ENCODE results near the gene GNG12. TPM values are rescaled to one million over a fixed set of nuclear protein-coding genes. Genes with fewer than 3 reads are reported as not detected.

Gene GNG12
- total RNA-seq, 1 experiment from 2014 or later: 66.1 TPM

DNA sequence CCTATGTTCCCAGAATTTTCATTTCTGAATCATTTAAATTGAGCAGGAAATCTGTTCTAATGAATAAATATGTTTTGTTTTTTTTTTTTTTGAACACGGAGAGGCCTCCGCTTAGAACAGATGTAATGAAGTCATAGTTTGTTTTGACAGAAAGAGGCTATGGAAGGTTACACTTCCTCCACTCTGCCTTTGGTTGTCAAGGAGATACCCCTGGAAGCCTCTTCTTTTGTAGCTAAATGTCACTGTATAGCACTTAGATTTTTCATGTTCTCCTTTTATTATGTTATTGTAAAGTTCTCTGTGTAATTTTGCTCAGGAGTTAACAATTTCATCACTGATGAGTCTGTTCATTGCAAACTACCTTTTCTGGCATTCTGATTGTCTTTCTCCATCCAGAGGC lies 22.7 kb upstream of the GNG12 start:
- no peaks in the 10 kb centered on the region for H3F3A ChIP-seq (ENCODE audit: low read length, unreplicated experiment)
- H3K9me3 ChIP-seq (ENCODE audit: low read length): no peaks in the 10 kb centered on the region
- CTCF ChIA-PET: interaction anchor here (0.7 kb wide), 1 partner anchor 135 kb away, joined by 5 read pairs; no protein-coding TSS in a partner anchor
- H3K9ac ChIP-seq (ENCODE audit: low read length): no peak overlapping the region
- POLR2A ChIA-PET (ENCODE audit: unreplicated experiment): no interaction called here
- no peaks in the 10 kb centered on the region for H3K27me3 ChIP-seq (ENCODE audit: low read length)
- no peaks in the 10 kb centered on the region for H3K79me2 ChIP-seq (ENCODE audit: low read length)
- BruUV-seq (replicated peaks): no TSS peak
- intact Hi-C loops (cut with micrococcal nuclease): no loop called here
- peaks cover 2% of the 10 kb centered on the region for H3K4me1 ChIP-seq (ENCODE audit: insufficient read depth, low read length)
- ATAC-seq: no peak
- TF ChIP-seq EZH2phosphoT487 (IDR thresholded peaks at IDR 0.05; ENCODE audit: borderline replicate concordance, low read length) (no peak), CTCF (conservative IDR thresholded peaks at IDR 0.05; ENCODE audit: low read depth, low read length) (no peak), EZH2 (IDR thresholded peaks at IDR 0.05; ENCODE audit: low read length, unreplicated experiment) (no peak)
- no peaks in the 10 kb centered on the region for H3K36me3 ChIP-seq (ENCODE audit: low read depth, low read length)
- no peak overlapping the region for H3K27ac ChIP-seq (ENCODE audit: low read length)
- H3K4me3 ChIP-seq (ENCODE audit: low read length): no peak overlapping the region
- no peak for DNase-seq
- no peak overlapping the region for H3K4me2 ChIP-seq (ENCODE audit: low read length)
- no peaks in the 10 kb centered on the region for H3K9me2 ChIP-seq (replicated peaks; ENCODE audit: low read length)
- H4K20me1 ChIP-seq (ENCODE audit: low read length): no peaks in the 10 kb centered on the region
- no peak overlapping the region for H2AFZ ChIP-seq (ENCODE audit: low read length)

DNA sequence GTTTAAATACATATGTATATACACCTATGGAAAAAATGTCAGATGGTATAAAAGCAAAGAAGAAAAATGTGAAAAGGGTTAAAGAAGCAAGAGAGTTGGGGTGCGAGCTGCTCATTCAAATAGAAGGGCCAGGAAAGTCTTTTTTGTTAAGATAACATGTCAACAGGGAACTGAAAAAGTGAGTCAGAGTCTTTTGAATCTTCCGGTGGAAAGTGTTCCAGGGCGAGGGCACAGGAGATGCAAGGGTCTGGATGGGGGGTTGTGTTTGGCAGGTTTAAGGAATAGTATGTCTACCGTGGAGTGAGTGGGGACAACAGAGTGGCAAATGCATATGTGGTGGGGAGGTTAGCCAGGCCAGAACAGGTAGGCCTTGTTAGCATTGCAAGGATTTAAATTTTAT lies 22.2 kb upstream of the GNG12 start:
- ChIA-PET POLR2A (ENCODE audit: unreplicated experiment) (no interaction called here), CTCF (no interaction called here)
- ATAC-seq: no peak
- DNase-seq: no peak
- Histone ChIP-seq H3K4me2 (ENCODE audit: low read length) (no peak overlapping the region), H3K4me1 (ENCODE audit: insufficient read depth, low read length) (peaks cover 7% of the 10 kb centered on the region), H3K27me3 (ENCODE audit: low read length) (no peaks in the 10 kb centered on the region), H2AFZ (ENCODE audit: low read length) (no peak overlapping the region), H3K4me3 (ENCODE audit: low read length) (no peak overlapping the region), H3K79me2 (ENCODE audit: low read length) (no peaks in the 10 kb centered on the region), H3K9ac (ENCODE audit: low read length) (no peak overlapping the region), H3K9me2 (replicated peaks; ENCODE audit: low read length) (no peaks in the 10 kb centered on the region), H3K36me3 (ENCODE audit: low read depth, low read length) (no peaks in the 10 kb centered on the region), H3K27ac (ENCODE audit: low read length) (no peak overlapping the region), H4K20me1 (ENCODE audit: low read length) (no peaks in the 10 kb centered on the region), H3K9me3 (ENCODE audit: low read length) (no peaks in the 10 kb centered on the region), H3F3A (ENCODE audit: low read length, unreplicated experiment) (peaks cover under 1% of the 10 kb centered on the region)
- TF ChIP-seq EZH2 (IDR thresholded peaks at IDR 0.05; ENCODE audit: low read length, unreplicated experiment) (no peak), CTCF (conservative IDR thresholded peaks at IDR 0.05; ENCODE audit: low read depth, low read length) (no peak), EZH2phosphoT487 (IDR thresholded peaks at IDR 0.05; ENCODE audit: borderline replicate concordance, low read length) (no peak)
- BruUV-seq (replicated peaks): no TSS peak
- intact Hi-C loops (cut with micrococcal nuclease): no loop called here

GRCh38 chr1:67853704-67854103 lies 20.4 kb upstream of the GNG12 start:
- H3K79me2 ChIP-seq (ENCODE audit: low read length): no peaks in the 10 kb centered on the region
- no peak overlapping the region for H3K4me3 ChIP-seq (ENCODE audit: low read length)
- POLR2A ChIA-PET (ENCODE audit: unreplicated experiment): no interaction called here
- no peaks in the 10 kb centered on the region for H3K36me3 ChIP-seq (ENCODE audit: low read depth, low read length)
- H2AFZ ChIP-seq (ENCODE audit: low read length): no peak overlapping the region
- no peak overlapping the region for H3K27ac ChIP-seq (ENCODE audit: low read length)
- DNase-seq (peak; percentile 85), ATAC-seq (peak; percentile 66)
- H3F3A ChIP-seq (ENCODE audit: low read length, unreplicated experiment): peaks cover 4% of the 10 kb centered on the region
- no TSS peak for BruUV-seq (replicated peaks)
- H3K4me2 ChIP-seq (ENCODE audit: low read length): no peak overlapping the region
- intact Hi-C loops (cut with micrococcal nuclease): loop anchor here (1.0 to 5.0 kb wide), 3 partner anchors 157 to 489 kb away; no protein-coding TSS in a partner anchor
- no peaks in the 10 kb centered on the region for H3K27me3 ChIP-seq (ENCODE audit: low read length)
- no peaks in the 10 kb centered on the region for H3K9me3 ChIP-seq (ENCODE audit: low read length)
- no peaks in the 10 kb centered on the region for H3K9me2 ChIP-seq (replicated peaks; ENCODE audit: low read length)
- peak; percentile 97 for TF ChIP-seq CTCF (conservative IDR thresholded peaks at IDR 0.05; ENCODE audit: low read depth, low read length)
- no peak for TF ChIP-seq EZH2phosphoT487 (IDR thresholded peaks at IDR 0.05; ENCODE audit: borderline replicate concordance, low read length)
- no peak overlapping the region for H3K9ac ChIP-seq (ENCODE audit: low read length)
- CTCF ChIA-PET: interaction anchor here (0.7 kb wide), 2 partner anchors 157 to 168 kb away, joined by 3 to 5 read pairs; partner anchors contain the start of gene GADD45A
- peaks cover 17% of the 10 kb centered on the region for H3K4me1 ChIP-seq (ENCODE audit: insufficient read depth, low read length)
- H4K20me1 ChIP-seq (ENCODE audit: low read length): no peaks in the 10 kb centered on the region
